ENCODE measurements around the gene ACSS2. TPM values are rescaled to one million over a fixed set of nuclear protein-coding genes. Genes with fewer than 3 reads are reported as not detected.

ACSS2 gene, protein sequence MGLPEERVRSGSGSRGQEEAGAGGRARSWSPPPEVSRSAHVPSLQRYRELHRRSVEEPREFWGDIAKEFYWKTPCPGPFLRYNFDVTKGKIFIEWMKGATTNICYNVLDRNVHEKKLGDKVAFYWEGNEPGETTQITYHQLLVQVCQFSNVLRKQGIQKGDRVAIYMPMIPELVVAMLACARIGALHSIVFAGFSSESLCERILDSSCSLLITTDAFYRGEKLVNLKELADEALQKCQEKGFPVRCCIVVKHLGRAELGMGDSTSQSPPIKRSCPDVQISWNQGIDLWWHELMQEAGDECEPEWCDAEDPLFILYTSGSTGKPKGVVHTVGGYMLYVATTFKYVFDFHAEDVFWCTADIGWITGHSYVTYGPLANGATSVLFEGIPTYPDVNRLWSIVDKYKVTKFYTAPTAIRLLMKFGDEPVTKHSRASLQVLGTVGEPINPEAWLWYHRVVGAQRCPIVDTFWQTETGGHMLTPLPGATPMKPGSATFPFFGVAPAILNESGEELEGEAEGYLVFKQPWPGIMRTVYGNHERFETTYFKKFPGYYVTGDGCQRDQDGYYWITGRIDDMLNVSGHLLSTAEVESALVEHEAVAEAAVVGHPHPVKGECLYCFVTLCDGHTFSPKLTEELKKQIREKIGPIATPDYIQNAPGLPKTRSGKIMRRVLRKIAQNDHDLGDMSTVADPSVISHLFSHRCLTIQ
- polyA plus RNA-seq (2013, experiment 1 of 4), result 17.1 TPM
- 15.9 TPM for polyA plus RNA-seq (2013, experiment 2 of 4)
- polyA plus RNA-seq (2013, experiment 3 of 4), result 14.5 TPM
- 18.2 TPM for polyA plus RNA-seq (2013, experiment 4 of 4)

GRCh38 chr20:34876406-34877282 is at the start of gene ACSS2:
ACSS2 (plus strand) TSS chr20:34876612; CDS start chr20:34876646, 34 bp downstream.
- H3K36me3 ChIP-seq (ENCODE audit: control insufficient read depth, insufficient read depth, low read length), result no peaks in the 10 kb centered on the region
- H3K27me3 ChIP-seq (ENCODE audit: control insufficient read depth, insufficient read depth, low read length, poor library complexity, severe bottlenecking), result peaks cover 29% of the 10 kb centered on the region
- no peaks in the 10 kb centered on the region for H3K9me3 ChIP-seq (ENCODE audit: control insufficient read depth, low read length)
- H3K4me3 ChIP-seq (ENCODE audit: insufficient read depth, low read depth, low read length), result peak within 1 kb of the TSS; percentile 55
- H3K4me1 ChIP-seq (ENCODE audit: control insufficient read depth, insufficient read depth, low read length), result peaks cover under 1% of the 10 kb centered on the region
- WGBS, 2 experiments, result 1% methylated on average over 63 of the region's 63 CpGs
- H3K27ac ChIP-seq (ENCODE audit: insufficient read depth, low read depth, low read length, poor library complexity, severe bottlenecking), result no peak within 1 kb of the TSS

GRCh38 chr20:34829191-34829590 is 47.2 kb upstream of the ACSS2 start:
- WGBS, 2 experiments, result 80 to 83% methylated on average over 3 of the region's 3 CpGs
- Histone ChIP-seq H3K4me1 (ENCODE audit: control insufficient read depth, insufficient read depth, low read length) (peaks cover under 1% of the 10 kb centered on the region), H3K36me3 (ENCODE audit: control insufficient read depth, insufficient read depth, low read length) (no peaks in the 10 kb centered on the region), H3K27ac (ENCODE audit: insufficient read depth, low read depth, low read length, poor library complexity, severe bottlenecking) (no peak overlapping the region), H3K4me3 (ENCODE audit: insufficient read depth, low read depth, low read length) (no peak overlapping the region), H3K9me3 (ENCODE audit: control insufficient read depth, low read length) (no peaks in the 10 kb centered on the region), H3K27me3 (ENCODE audit: control insufficient read depth, insufficient read depth, low read length, poor library complexity, severe bottlenecking) (peaks cover 5% of the 10 kb centered on the region)

- no peak overlapping the region for H3K27ac ChIP-seq (ENCODE audit: insufficient read depth, low read depth, low read length, poor library complexity, severe bottlenecking)
- H3K9me3 ChIP-seq (ENCODE audit: control insufficient read depth, low read length), result no peaks in the 10 kb centered on the region
- no peaks in the 10 kb centered on the region for H3K4me1 ChIP-seq (ENCODE audit: control insufficient read depth, insufficient read depth, low read length)
- 89% methylated on average over 5 of the region's 5 CpGs for WGBS, 2 experiments
- H3K36me3 ChIP-seq (ENCODE audit: control insufficient read depth, insufficient read depth, low read length), result no peaks in the 10 kb centered on the region
- peaks cover 5% of the 10 kb centered on the region for H3K27me3 ChIP-seq (ENCODE audit: control insufficient read depth, insufficient read depth, low read length, poor library complexity, severe bottlenecking)
- H3K4me3 ChIP-seq (ENCODE audit: insufficient read depth, low read depth, low read length), result no peak overlapping the region
These were observed 44.5 kb upstream of the ACSS2 start for GRCh38 chr20:34831936-34832335.

GRCh38 chr20:34834459-34834893 is 41.9 kb upstream of the ACSS2 start:
- WGBS, 2 experiments, result 82 to 85% methylated on average over 6 of the region's 6 CpGs
- H3K36me3 ChIP-seq (ENCODE audit: control insufficient read depth, insufficient read depth, low read length), result no peaks in the 10 kb centered on the region

GRCh38 chr20:34842143-34842542 is 34.3 kb upstream of the ACSS2 start:
- Histone ChIP-seq H3K27me3 (ENCODE audit: control insufficient read depth, insufficient read depth, low read length, poor library complexity, severe bottlenecking) (no peaks in the 10 kb centered on the region), H3K27ac (ENCODE audit: insufficient read depth, low read depth, low read length, poor library complexity, severe bottlenecking) (no peak overlapping the region), H3K4me3 (ENCODE audit: insufficient read depth, low read depth, low read length) (no peak overlapping the region), H3K4me1 (ENCODE audit: control insufficient read depth, insufficient read depth, low read length) (no peaks in the 10 kb centered on the region), H3K9me3 (ENCODE audit: control insufficient read depth, low read length) (no peaks in the 10 kb centered on the region), H3K36me3 (ENCODE audit: control insufficient read depth, insufficient read depth, low read length) (no peaks in the 10 kb centered on the region)
- 80 to 83% methylated on average over 2 of the region's 2 CpGs for WGBS, 2 experiments

More at GRCh38 chr20:34834459-34834893, 41.9 kb upstream of the ACSS2 start:
- no peaks in the 10 kb centered on the region for H3K9me3 ChIP-seq (ENCODE audit: control insufficient read depth, low read length)
- H3K27ac ChIP-seq (ENCODE audit: insufficient read depth, low read depth, low read length, poor library complexity, severe bottlenecking), result no peak overlapping the region
- no peak overlapping the region for H3K4me3 ChIP-seq (ENCODE audit: insufficient read depth, low read depth, low read length)
- no peaks in the 10 kb centered on the region for H3K4me1 ChIP-seq (ENCODE audit: control insufficient read depth, insufficient read depth, low read length)
- H3K27me3 ChIP-seq (ENCODE audit: control insufficient read depth, insufficient read depth, low read length, poor library complexity, severe bottlenecking), result peaks cover 5% of the 10 kb centered on the region

DNA sequence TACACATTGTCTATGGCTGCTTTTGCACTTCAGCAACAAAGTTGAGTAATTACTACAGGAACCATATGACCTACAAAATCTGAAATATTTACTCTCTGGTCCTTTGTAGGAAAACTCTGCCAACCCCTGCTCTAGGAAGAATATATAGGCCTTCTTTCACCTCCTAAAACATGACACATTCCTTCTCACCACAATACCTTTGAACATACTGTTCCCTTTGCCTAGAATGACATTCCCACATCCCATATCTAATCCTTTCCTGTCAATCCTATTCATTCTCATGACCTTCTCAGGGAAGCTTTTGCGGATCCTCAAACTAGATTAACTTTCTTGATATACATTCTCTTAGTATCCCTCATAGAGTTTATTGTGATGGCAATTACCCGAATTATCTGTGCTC is 33.0 kb upstream of the ACSS2 start:
- Histone ChIP-seq H3K4me3 (ENCODE audit: insufficient read depth, low read depth, low read length) (no peak overlapping the region), H3K9me3 (ENCODE audit: control insufficient read depth, low read length) (no peaks in the 10 kb centered on the region), H3K27me3 (ENCODE audit: control insufficient read depth, insufficient read depth, low read length, poor library complexity, severe bottlenecking) (no peaks in the 10 kb centered on the region), H3K36me3 (ENCODE audit: control insufficient read depth, insufficient read depth, low read length) (no peaks in the 10 kb centered on the region), H3K27ac (ENCODE audit: insufficient read depth, low read depth, low read length, poor library complexity, severe bottlenecking) (no peak overlapping the region), H3K4me1 (ENCODE audit: control insufficient read depth, insufficient read depth, low read length) (no peaks in the 10 kb centered on the region)
- 93 to 95% methylated on average over 2 of the region's 2 CpGs for WGBS, 2 experiments

DNA sequence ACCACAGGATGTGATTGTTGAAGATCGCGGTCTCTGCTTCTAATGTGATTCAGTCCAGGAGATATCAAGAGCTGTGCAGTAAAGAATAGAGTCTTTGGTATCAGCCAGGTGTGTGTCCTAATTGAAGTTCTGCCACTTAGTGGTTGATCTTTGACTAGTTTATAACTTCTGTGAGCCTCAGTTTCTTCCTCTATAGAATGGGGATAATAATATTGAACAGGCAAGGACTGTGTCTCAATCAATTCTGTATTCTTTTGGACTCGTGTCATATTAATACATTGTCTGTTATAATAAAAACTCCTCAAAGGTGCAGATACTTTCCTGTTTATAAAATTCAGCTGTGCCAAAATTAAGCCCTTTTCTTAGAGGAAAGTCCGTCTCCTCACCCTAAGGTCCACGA is 27.8 kb upstream of the ACSS2 start:
- Histone ChIP-seq H3K36me3 (ENCODE audit: control insufficient read depth, insufficient read depth, low read length) (peaks cover 23% of the 10 kb centered on the region), H3K4me1 (ENCODE audit: control insufficient read depth, insufficient read depth, low read length) (no peaks in the 10 kb centered on the region), H3K9me3 (ENCODE audit: control insufficient read depth, low read length) (no peaks in the 10 kb centered on the region), H3K27me3 (ENCODE audit: control insufficient read depth, insufficient read depth, low read length, poor library complexity, severe bottlenecking) (no peaks in the 10 kb centered on the region), H3K27ac (ENCODE audit: insufficient read depth, low read depth, low read length, poor library complexity, severe bottlenecking) (no peak overlapping the region), H3K4me3 (ENCODE audit: insufficient read depth, low read depth, low read length) (no peak overlapping the region)
- 96 to 97% methylated on average over 4 to 5 of the region's 5 CpGs for WGBS, 2 experiments

DNA sequence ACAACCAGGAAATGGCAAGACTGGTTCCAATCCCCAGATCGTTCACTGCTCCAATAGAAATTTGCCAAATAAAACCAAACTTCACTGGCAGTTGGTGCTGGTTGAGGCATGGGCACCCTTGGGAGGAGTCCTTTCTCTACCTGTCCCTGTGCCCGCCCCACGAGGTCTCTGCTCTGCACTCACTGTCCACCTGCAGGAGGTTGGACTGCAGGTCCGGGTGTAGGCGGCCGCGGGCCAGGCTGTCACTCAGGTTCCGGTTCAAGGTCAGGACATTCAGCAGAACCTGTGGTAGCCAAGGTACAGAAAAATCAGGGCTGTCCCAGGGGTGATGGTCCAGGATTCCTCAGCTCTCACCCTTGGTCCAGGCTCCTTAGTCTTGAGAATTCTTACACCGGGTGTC is 26.6 kb upstream of the ACSS2 start:
- Histone ChIP-seq H3K4me1 (ENCODE audit: control insufficient read depth, insufficient read depth, low read length) (no peaks in the 10 kb centered on the region), H3K27me3 (ENCODE audit: control insufficient read depth, insufficient read depth, low read length, poor library complexity, severe bottlenecking) (no peaks in the 10 kb centered on the region), H3K9me3 (ENCODE audit: control insufficient read depth, low read length) (no peaks in the 10 kb centered on the region), H3K27ac (ENCODE audit: insufficient read depth, low read depth, low read length, poor library complexity, severe bottlenecking) (no peak overlapping the region), H3K36me3 (ENCODE audit: control insufficient read depth, insufficient read depth, low read length) (peaks cover 23% of the 10 kb centered on the region), H3K4me3 (ENCODE audit: insufficient read depth, low read depth, low read length) (no peak overlapping the region)
- 86 to 92% methylated on average over 9 of the region's 9 CpGs for WGBS, 2 experiments

GRCh38 chr20:34850969-34851368 is 25.4 kb upstream of the ACSS2 start:
- 95 to 96% methylated on average over 14 of the region's 14 CpGs for WGBS, 2 experiments
- H3K36me3 ChIP-seq (ENCODE audit: control insufficient read depth, insufficient read depth, low read length), result peaks cover 23% of the 10 kb centered on the region

More at GRCh38 chr20:34850969-34851368, 25.4 kb upstream of the ACSS2 start:
- H3K27ac ChIP-seq (ENCODE audit: insufficient read depth, low read depth, low read length, poor library complexity, severe bottlenecking), result no peak overlapping the region
- H3K4me1 ChIP-seq (ENCODE audit: control insufficient read depth, insufficient read depth, low read length), result no peaks in the 10 kb centered on the region
- no peaks in the 10 kb centered on the region for H3K27me3 ChIP-seq (ENCODE audit: control insufficient read depth, insufficient read depth, low read length, poor library complexity, severe bottlenecking)
- H3K9me3 ChIP-seq (ENCODE audit: control insufficient read depth, low read length), result no peaks in the 10 kb centered on the region
- H3K4me3 ChIP-seq (ENCODE audit: insufficient read depth, low read depth, low read length), result no peak overlapping the region

Measured in ectodermal cell (in vitro differentiated cells).